ENCODE measurements around the gene MOCOS. TPM values are rescaled to one million over a fixed set of nuclear protein-coding genes. Genes with fewer than 3 reads are reported as not detected.

MOCOS gene
- total RNA-seq, 1 donor from 2014 or later: 0.21 TPM

DNA sequence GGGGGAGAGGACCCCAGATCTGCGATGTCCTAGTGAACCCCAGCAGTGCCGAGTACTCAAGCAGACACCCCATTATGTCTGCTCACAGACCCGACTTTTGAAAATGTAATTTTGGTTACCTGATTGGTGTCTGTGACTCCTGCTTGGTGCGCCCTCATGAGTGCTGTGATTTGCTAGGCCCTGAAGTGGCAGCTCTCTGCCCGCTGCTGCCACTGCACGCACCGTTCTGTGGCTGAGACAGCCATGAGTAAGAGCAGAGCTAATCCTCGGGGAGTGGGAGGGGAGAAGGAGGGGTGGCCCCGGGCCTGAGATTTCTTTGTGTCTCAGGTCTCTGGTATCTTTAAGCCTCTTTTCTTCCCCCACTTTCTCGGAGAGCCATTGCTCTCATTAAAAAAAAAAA, 128.4 kb downstream of the MOCOS start:
- Mint-ChIP-seq H3K27me3 (peaks cover 1% of the 10 kb centered on the region), H3K4me3 (no peak overlapping the region), H3K36me3 (ENCODE audit: low read depth) (no peaks in the 10 kb centered on the region), H3K4me1 (no peaks in the 10 kb centered on the region), H3K27ac (no peak overlapping the region), H3K9me3 (peaks cover 7% of the 10 kb centered on the region)
- intact Hi-C loops (cut with micrococcal nuclease): no loop called here
- no peak for DNase-seq

DNA sequence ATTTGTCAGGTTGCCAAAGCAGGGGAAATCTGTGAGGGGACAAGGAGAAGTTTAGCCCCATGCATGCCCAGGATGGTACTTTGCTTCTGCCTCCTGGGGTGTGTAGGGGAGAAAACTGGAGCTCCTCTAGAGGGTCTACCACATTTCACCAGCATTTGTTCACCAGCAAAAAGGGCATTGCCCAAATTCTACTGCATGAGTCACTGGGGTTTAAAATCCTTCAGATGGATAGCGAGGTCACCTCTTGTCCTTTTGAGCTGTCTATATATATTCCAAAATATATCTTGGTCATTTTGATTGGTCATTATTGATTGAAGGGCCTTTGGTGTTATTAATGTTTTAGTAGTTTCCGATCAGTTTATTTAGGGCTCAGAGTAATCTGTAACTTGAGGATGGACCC, 128.9 kb downstream of the MOCOS start:
- Mint-ChIP-seq H3K4me1 (no peaks in the 10 kb centered on the region), H3K4me3 (no peak overlapping the region), H3K27ac (no peak overlapping the region), H3K27me3 (no peaks in the 10 kb centered on the region), H3K9me3 (peaks cover 7% of the 10 kb centered on the region), H3K36me3 (ENCODE audit: low read depth) (no peaks in the 10 kb centered on the region)
- no peak for DNase-seq
- intact Hi-C loops (cut with micrococcal nuclease): no loop called here

Other genes with a start within 250 kb of the MOCOS start
- gene RPRD1A, start 119.9 kb upstream of the MOCOS start, total RNA-seq: 24.6 and 27.4 TPM in 2 replicates
- 51.2 and 51.5 TPM in 2 replicates for gene SLC39A6, start 58.2 kb upstream of the MOCOS start, total RNA-seq
- 104 and 111 TPM in 2 replicates for gene ELP2, start 57.6 kb upstream of the MOCOS start, total RNA-seq
- not detected in 2 replicates for gene FHOD3, start 110.2 kb downstream of the MOCOS start, total RNA-seq

All from activated CD4-positive, alpha-beta T cell treated with anti-CD3 and anti-CD28 coated beads, Interleukin-2, amount 10 ng/mL, durations not matched to agents 24 days and 14 days (primary cell).